Lung (tissue), 12 donors: Measurements from ENCODE around the gene IGSF3. TPM values are rescaled to one million over a fixed set of nuclear protein-coding genes. Genes with fewer than 3 reads are reported as not detected.

Experiments used
- ATAC-seq: fragments of 200-7000 bp; cut with Tn5 transposase; one replicate; pipeline ENCODE4 v1.9.1; 2020; ENCODE audit warnings: moderate number of reproducible peaks; ENCODE audit not compliant: insufficient read depth, low FRiP score
- DNase-seq, 3 donors: peaks; one replicate each; pipeline ENCODE4 v3.0.0-alpha.2; 2013 to 2017
- H3K27ac ChIP-seq, 2 donors: one replicate each; pipeline ENCODE4 v1.5.1; 2013; ENCODE audit warnings: mild to moderate bottlenecking in 2 of 2, moderate library complexity in 2 of 2, control low read depth in 1 of 2, inconsistent platforms in 1 of 2, low read depth in 1 of 2, low read length in 1 of 2
- H3K27me3 ChIP-seq, 3 donors: one replicate each; pipeline ENCODE4 v1.5.1; 2013; ENCODE audit warnings: low read length in 2 of 3; ENCODE audit not compliant: control insufficient read depth in 3 of 3, insufficient read depth in 3 of 3
- H3K36me3 ChIP-seq, 4 donors: one replicate each; pipeline ENCODE4 v1.5.1; 2013; ENCODE audit warnings: low read length in 4 of 4, mild to moderate bottlenecking in 1 of 4, moderate library complexity in 1 of 4; ENCODE audit not compliant: control insufficient read depth in 4 of 4, insufficient read depth in 4 of 4
- H3K4me1 ChIP-seq, 5 donors: one replicate each; pipeline ENCODE4 v1.5.1; 2013; ENCODE audit warnings: low read length in 5 of 5, mild to moderate bottlenecking in 2 of 5, moderate library complexity in 1 of 5; ENCODE audit not compliant: control insufficient read depth in 5 of 5, insufficient read depth in 5 of 5
- H3K4me3 ChIP-seq: one replicate; pipeline ENCODE4 v1.5.1; 2013; ENCODE audit warnings: mild to moderate bottlenecking, control low read depth, moderate library complexity
- H3K9ac ChIP-seq, 2 donors: one replicate each; pipeline ENCODE4 v1.5.1; 2013; ENCODE audit warnings: low read length in 2 of 2, control low read depth in 1 of 2; ENCODE audit not compliant: insufficient read depth in 1 of 2
- H3K9me3 ChIP-seq, 4 donors: one replicate each; pipeline ENCODE4 v1.5.1; 2013; ENCODE audit warnings: low read length in 3 of 4, mild to moderate bottlenecking in 1 of 4, moderate library complexity in 1 of 4; ENCODE audit not compliant: control insufficient read depth in 4 of 4, insufficient read depth in 3 of 4
- CTCF ChIP-seq: IDR thresholded peaks from 2 replicates; pipeline ENCODE4 v1.5.1; 2012; ENCODE audit warnings: mild to moderate bottlenecking; ENCODE audit errors: control extremely low read depth, extremely low read depth
- WGBS, 2 donors: extraction: QIAGEN DNeasy Blood & Tissue Kit; methylation state at CpG; one replicate each; pipeline ENCODE4 v1.1.7; 2013; 5-methylcytosine and 5-hydroxymethylcytosine counted together
- polyA plus RNA-seq, 2 donors: library from polyadenylated mRNA; stranded (reverse); fragments of 200-250 nt; gene quantifications; one replicate each; pipeline ENCODE4 v1.2.1, GENCODE V29; 2013
- total RNA-seq, 2 donors: library from RNA; depleted of rRNA in 1 of 2; stranded (reverse); fragments of >200 nt in 1 of 2; gene quantifications; one replicate each; pipeline ENCODE4 v1.2.1, GENCODE V29; 2014 to 2021
- donor health status: control.
- donor health status: control.
- donor health status: Bipolar disorder and iron deficiency.
- donor health status: healthy.
- donor health status: DM: yes; HTN: yes; CAD: no.

Gene IGSF3
- total and polyA plus RNA-seq, 4 donors = 6.3 to 48.5 (median 13.3) TPM

GRCh38 chr1:116698244-116698595 lies 30.7 kb upstream of the IGSF3 start:
- H3K9me3 ChIP-seq = no peaks in the 10 kb centered on the region
- TF ChIP-seq CTCF = no peak
- no peak overlapping the region for H3K27ac ChIP-seq
- no peaks in the 10 kb centered on the region for H3K27me3 ChIP-seq
- ATAC-seq = no peak
- H3K4me1 ChIP-seq = peaks cover 0 to 12% (median 6%) of the 10 kb centered on the region in 5 donors
- H3K9ac ChIP-seq = no peak overlapping the region
- H3K36me3 ChIP-seq = no peaks in the 10 kb centered on the region
- no peak overlapping the region for H3K4me3 ChIP-seq
- 93 to 94% methylated on average over 2 of the region's 2 CpGs for WGBS, 2 donors
- no peak for DNase-seq

GRCh38 chr1:116697548-116698243 lies 30.2 kb upstream of the IGSF3 start:
- WGBS, 2 donors = 87 to 93% methylated on average over 4 of the region's 4 CpGs
- H3K36me3 ChIP-seq = no peaks in the 10 kb centered on the region
- H3K27me3 ChIP-seq = no peaks in the 10 kb centered on the region
- no peak for ATAC-seq
- no peak overlapping the region for H3K9ac ChIP-seq
- no peak for DNase-seq
- H3K4me3 ChIP-seq = no peak overlapping the region
- H3K27ac ChIP-seq = no peak overlapping the region
- peaks cover 0 to 12% (median 6%) of the 10 kb centered on the region in 5 donors for H3K4me1 ChIP-seq
- no peak for TF ChIP-seq CTCF
- no peaks in the 10 kb centered on the region for H3K9me3 ChIP-seq

- TF ChIP-seq CTCF = no peak
- Histone ChIP-seq H3K4me1 (peaks cover 0 to 20% (median 11%) of the 10 kb centered on the region in 5 donors), H3K4me3 (no peak overlapping the region), H3K9ac (no peak overlapping the region), H3K9me3 (peaks cover 0 to 2% (median 0%) of the 10 kb centered on the region in 4 donors), H3K27ac (no peak overlapping the region), H3K36me3 (no peaks in the 10 kb centered on the region), H3K27me3 (no peaks in the 10 kb centered on the region)
- ATAC-seq (no peak), DNase-seq (no peak)
- WGBS, 2 donors = 79 to 87% methylated on average over 3 of the region's 3 CpGs
These were observed 27.0 kb upstream of the IGSF3 start for GRCh38 chr1:116694524-116694923.
